IMR-90 (cell line): ENCODE measurements around the gene MERTK.

Source experiments
- FOS ChIP-seq: fragments of 150-350 bp; IDR thresholded peaks from 2 replicates; pipeline ENCODE4 v1.6.1; 2016; ENCODE audit warnings: low read depth, low read length
- POLR2A ChIP-seq: IDR thresholded peaks from 2 replicates; pipeline ENCODE4 v1.6.1; 2012; ENCODE audit warnings: mild to moderate bottlenecking, low read depth, low read length

- no peak for TF ChIP-seq FOS
- no peak for TF ChIP-seq POLR2A
Measured at GRCh38 chr2:112007493-112007892, 109.1 kb downstream of the MERTK start.
